WTC11 (cell line): Measurements from ENCODE around the gene HDDC3. TPM values are rescaled to one million over a fixed set of nuclear protein-coding genes. Genes with fewer than 3 reads are reported as not detected.

ENCODE experiments used
- ATAC-seq: fragments of 200-7000 bp; cut with Tn5 transposase; 2 replicates; pipeline ENCODE4 v1.10.0; 2021; ENCODE audit warnings: mild to moderate bottlenecking, moderate library complexity
- CTCF ChIA-PET: fragments of 300-600 bp; sonication (Branson Sonifier 250); formaldehyde crosslinking; loops from one replicate; lab custom pipeline; 2021; ENCODE audit warnings: antibody characterized with exemption; lab: Charles Lee
- POLR2A ChIA-PET: fragments of 350-600 bp; sonication (Branson Sonifier 250); formaldehyde crosslinking; loops from one replicate; lab custom pipeline; 2021; ENCODE audit warnings: antibody characterized with exemption; lab: Charles Lee
- DNase-seq: peaks from one replicate; pipeline ENCODE4 v3.0.0; 2021; ENCODE audit warnings: low spot score
- H3K27ac Mint-ChIP-seq: 2 replicates; pipeline ENCODE4 v1.8.0; 2021; ENCODE audit warnings: mixed read lengths
- H3K27me3 Mint-ChIP-seq: 2 replicates; pipeline ENCODE4 v1.8.0; 2021; ENCODE audit warnings: low read depth, mild to moderate bottlenecking, moderate library complexity, mixed read lengths
- H3K36me3 Mint-ChIP-seq: 2 replicates; pipeline ENCODE4 v1.8.0; 2021; ENCODE audit warnings: mixed read lengths
- H3K4me1 Mint-ChIP-seq: 2 replicates; pipeline ENCODE4 v1.8.0; 2022; ENCODE audit warnings: mixed read lengths
- H3K4me3 Mint-ChIP-seq: 2 replicates; pipeline ENCODE4 v1.8.0; 2021; ENCODE audit warnings: mild to moderate bottlenecking, moderate library complexity, mixed read lengths
- H3K9me3 Mint-ChIP-seq: 2 replicates; pipeline ENCODE4 v1.8.0; 2021; ENCODE audit warnings: mixed read lengths
- ETV6 ChIP-seq: sonication (generic); formaldehyde crosslinking; IDR thresholded peaks from 2 replicates; pipeline ENCODE4 v1.8.1; 2022; ENCODE audit warnings: mild to moderate bottlenecking, missing genetic modification reagents
- HMGA2 ChIP-seq: fragments of 250-450 bp; sonication (Bioruptor Pico); IDR thresholded peaks from 2 replicates; pipeline ENCODE4 v1.4.0; 2021; ENCODE audit warnings: mild to moderate bottlenecking, moderate library complexity
- NFATC4 ChIP-seq: fragments of 250-450 bp; sonication (Bioruptor Pico); IDR thresholded peaks from 2 replicates; pipeline ENCODE4 v1.9.0; 2021; ENCODE audit warnings: mild to moderate bottlenecking
- NR1H2 ChIP-seq: sonication (generic); formaldehyde crosslinking; IDR thresholded peaks from 2 replicates; pipeline ENCODE4 v1.9.0; 2021; ENCODE audit warnings: mild to moderate bottlenecking, moderate library complexity, missing genetic modification reagents
- NR2C2 ChIP-seq: sonication (generic); formaldehyde crosslinking; IDR thresholded peaks from 2 replicates; pipeline ENCODE4 v1.8.0; 2022; ENCODE audit warnings: mild to moderate bottlenecking, missing genetic modification reagents
- PREB ChIP-seq: sonication (generic); formaldehyde crosslinking; IDR thresholded peaks from 2 replicates; pipeline ENCODE4 v1.8.1; 2022; ENCODE audit warnings: mild to moderate bottlenecking, missing genetic modification reagents, moderate library complexity, borderline replicate concordance
- SMAD3 ChIP-seq: sonication (generic); formaldehyde crosslinking; IDR thresholded peaks from 2 replicates; pipeline ENCODE4 v1.8.0; 2022; ENCODE audit warnings: missing genetic modification reagents, mild to moderate bottlenecking, borderline replicate concordance
- TCF7 ChIP-seq: sonication (generic); formaldehyde crosslinking; IDR thresholded peaks from 2 replicates; pipeline ENCODE4 v1.8.0; 2022; ENCODE audit warnings: mild to moderate bottlenecking, low read depth, missing genetic modification reagents, moderate library complexity
- TEAD4 ChIP-seq: sonication (generic); formaldehyde crosslinking; IDR thresholded peaks from 2 replicates; pipeline ENCODE4 v1.8.0; 2022; ENCODE audit warnings: mild to moderate bottlenecking, missing genetic modification reagents
- ZNF232 ChIP-seq: sonication (generic); formaldehyde crosslinking; IDR thresholded peaks from 2 replicates; pipeline ENCODE4 v1.8.0; 2022; ENCODE audit warnings: mild to moderate bottlenecking, missing genetic modification reagents
- ZNF281 ChIP-seq: sonication (generic); formaldehyde crosslinking; IDR thresholded peaks from 2 replicates; pipeline ENCODE4 v1.8.0; 2023; ENCODE audit warnings: mild to moderate bottlenecking, missing genetic modification reagents
- ZNF512 ChIP-seq: sonication (generic); formaldehyde crosslinking; IDR thresholded peaks from 2 replicates; pipeline ENCODE4 v1.8.1; 2022; ENCODE audit warnings: missing genetic modification reagents, borderline replicate concordance
- total RNA-seq: library from RNA; stranded (reverse); gene quantifications from 3 replicates; pipeline ENCODE4 v1.2.3, GENCODE V29; 2021
- TF ChIP-seq, protein P1 (sequence below): sonication (generic); formaldehyde crosslinking; IDR thresholded peaks from 2 replicates; pipeline ENCODE4 v1.8.0; 2022; ENCODE audit warnings: missing genetic modification reagents
- TF ChIP-seq, protein P2 (sequence below): sonication (generic); formaldehyde crosslinking; IDR thresholded peaks from 2 replicates; pipeline ENCODE4 v1.8.1; 2023; ENCODE audit warnings: mild to moderate bottlenecking, moderate library complexity, missing genetic modification reagents
- TF ChIP-seq, protein P3 (sequence below): fragments of 250-450 bp; sonication (Bioruptor Pico); conservative IDR thresholded peaks from 2 replicates; pipeline ENCODE4 v1.9.0; 2021; ENCODE audit warnings: mild to moderate bottlenecking

The HDDC3 gene
- total RNA-seq, 1 experiment from 2014 or later = 16.4 TPM

GRCh38 chr15:90891346-90891949 lies 40.9 kb downstream of the HDDC3 start:
- ChIA-PET POLR2A (no interaction called here), CTCF (interaction anchor here (1.8 to 3.6 kb wide), 3 partner anchors 11 to 243 kb away, joined by 5 to 21 read pairs (median 11); partner anchors contain the start of genes HDDC3 and MAN2A2)
- ATAC-seq (no peak), DNase-seq (no peak)
- no peaks in the 10 kb centered on the region for H3K4me1 Mint-ChIP-seq
- TF ChIP-seq TEAD4 (CRISPR knock-in tag) = no peak
- no peak for TF ChIP-seq SMAD3
- TF ChIP-seq NR1H2 (CRISPR knock-in tag) = no peak
- H3K9me3 Mint-ChIP-seq = no peaks in the 10 kb centered on the region
- no peak overlapping the region for H3K4me3 Mint-ChIP-seq
- H3K27me3 Mint-ChIP-seq = no peaks in the 10 kb centered on the region
- H3K36me3 Mint-ChIP-seq = no peaks in the 10 kb centered on the region
- no peak overlapping the region for H3K27ac Mint-ChIP-seq

- TF ChIP-seq ZNF512 (CRISPR knock-in tag) (no peak), NR2C2 (CRISPR knock-in tag) (no peak), NFATC4 (CRISPR knock-in tag) (no peak), ETV6 (CRISPR knock-in tag) (no peak), HMGA2 (CRISPR knock-in tag) (no peak), ZNF232 (CRISPR knock-in tag) (no peak), PREB (CRISPR knock-in tag) (no peak), NR1H2 (CRISPR knock-in tag) (no peak), TCF7 (CRISPR knock-in tag) (no peak), ZNF281 (CRISPR knock-in tag) (no peak)
- TF ChIP-seq, protein P1, sequence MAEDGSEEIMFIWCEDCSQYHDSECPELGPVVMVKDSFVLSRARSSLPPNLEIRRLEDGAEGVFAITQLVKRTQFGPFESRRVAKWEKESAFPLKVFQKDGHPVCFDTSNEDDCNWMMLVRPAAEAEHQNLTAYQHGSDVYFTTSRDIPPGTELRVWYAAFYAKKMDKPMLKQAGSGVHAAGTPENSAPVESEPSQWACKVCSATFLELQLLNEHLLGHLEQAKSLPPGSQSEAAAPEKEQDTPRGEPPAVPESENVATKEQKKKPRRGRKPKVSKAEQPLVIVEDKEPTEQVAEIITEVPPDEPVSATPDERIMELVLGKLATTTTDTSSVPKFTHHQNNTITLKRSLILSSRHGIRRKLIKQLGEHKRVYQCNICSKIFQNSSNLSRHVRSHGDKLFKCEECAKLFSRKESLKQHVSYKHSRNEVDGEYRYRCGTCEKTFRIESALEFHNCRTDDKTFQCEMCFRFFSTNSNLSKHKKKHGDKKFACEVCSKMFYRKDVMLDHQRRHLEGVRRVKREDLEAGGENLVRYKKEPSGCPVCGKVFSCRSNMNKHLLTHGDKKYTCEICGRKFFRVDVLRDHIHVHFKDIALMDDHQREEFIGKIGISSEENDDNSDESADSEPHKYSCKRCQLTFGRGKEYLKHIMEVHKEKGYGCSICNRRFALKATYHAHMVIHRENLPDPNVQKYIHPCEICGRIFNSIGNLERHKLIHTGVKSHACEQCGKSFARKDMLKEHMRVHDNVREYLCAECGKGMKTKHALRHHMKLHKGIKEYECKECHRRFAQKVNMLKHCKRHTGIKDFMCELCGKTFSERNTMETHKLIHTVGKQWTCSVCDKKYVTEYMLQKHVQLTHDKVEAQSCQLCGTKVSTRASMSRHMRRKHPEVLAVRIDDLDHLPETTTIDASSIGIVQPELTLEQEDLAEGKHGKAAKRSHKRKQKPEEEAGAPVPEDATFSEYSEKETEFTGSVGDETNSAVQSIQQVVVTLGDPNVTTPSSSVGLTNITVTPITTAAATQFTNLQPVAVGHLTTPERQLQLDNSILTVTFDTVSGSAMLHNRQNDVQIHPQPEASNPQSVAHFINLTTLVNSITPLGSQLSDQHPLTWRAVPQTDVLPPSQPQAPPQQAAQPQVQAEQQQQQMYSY (CRISPR knock-in tag) = no peak
- TF ChIP-seq, protein P2, sequence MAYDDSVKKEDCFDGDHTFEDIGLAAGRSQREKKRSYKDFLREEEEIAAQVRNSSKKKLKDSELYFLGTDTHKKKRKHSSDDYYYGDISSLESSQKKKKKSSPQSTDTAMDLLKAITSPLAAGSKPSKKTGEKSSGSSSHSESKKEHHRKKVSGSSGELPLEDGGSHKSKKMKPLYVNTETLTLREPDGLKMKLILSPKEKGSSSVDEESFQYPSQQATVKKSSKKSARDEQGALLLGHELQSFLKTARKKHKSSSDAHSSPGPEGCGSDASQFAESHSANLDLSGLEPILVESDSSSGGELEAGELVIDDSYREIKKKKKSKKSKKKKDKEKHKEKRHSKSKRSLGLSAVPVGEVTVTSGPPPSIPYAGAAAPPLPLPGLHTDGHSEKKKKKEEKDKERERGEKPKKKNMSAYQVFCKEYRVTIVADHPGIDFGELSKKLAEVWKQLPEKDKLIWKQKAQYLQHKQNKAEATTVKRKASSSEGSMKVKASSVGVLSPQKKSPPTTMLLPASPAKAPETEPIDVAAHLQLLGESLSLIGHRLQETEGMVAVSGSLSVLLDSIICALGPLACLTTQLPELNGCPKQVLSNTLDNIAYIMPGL (CRISPR knock-in tag) = no peak
- TF ChIP-seq, protein P3, sequence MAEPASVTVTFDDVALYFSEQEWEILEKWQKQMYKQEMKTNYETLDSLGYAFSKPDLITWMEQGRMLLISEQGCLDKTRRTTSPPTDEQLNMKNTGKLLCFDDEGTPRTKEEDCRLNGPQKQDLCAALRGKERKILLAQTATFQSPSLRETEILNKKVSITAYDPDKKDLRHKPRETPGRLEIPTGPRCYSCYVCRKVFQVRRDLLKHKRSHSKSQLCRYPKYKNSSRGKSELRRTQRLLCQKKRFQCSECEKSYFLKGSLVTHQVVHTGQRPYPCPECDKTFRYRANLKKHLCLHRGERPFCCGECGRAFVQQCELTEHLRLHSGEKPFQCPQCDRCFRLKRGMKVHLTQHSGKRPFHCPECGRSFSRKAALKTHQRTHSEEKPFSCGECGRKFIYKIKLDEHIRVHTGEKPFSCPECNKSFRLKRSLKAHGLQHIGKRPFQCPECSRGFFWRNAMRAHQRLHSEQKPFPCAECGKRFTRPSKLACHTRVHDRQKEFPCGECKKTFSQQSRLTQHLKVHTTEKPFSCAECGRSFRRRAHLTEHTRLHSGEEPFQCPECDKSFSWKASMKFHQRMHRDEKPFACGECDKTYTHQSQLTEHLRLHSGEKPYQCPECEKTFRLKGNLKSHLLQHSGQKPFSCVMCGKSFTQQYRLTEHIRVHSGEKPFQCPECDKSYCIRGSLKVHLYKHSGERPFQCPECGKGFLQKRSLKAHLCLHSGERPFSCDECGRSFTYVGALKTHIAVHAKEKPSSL (CRISPR knock-in tag) = no peak
- POLR2A ChIA-PET = no interaction called here
- no peaks in the 10 kb centered on the region for H3K36me3 Mint-ChIP-seq
These were observed 41.5 kb downstream of the HDDC3 start for GRCh38 chr15:90890839-90891238.

More at GRCh38 chr15:90890839-90891238, 41.5 kb downstream of the HDDC3 start:
- no peak for ATAC-seq
- CTCF ChIA-PET = interaction anchor here (1.8 to 3.6 kb wide), 3 partner anchors 12 to 243 kb away, joined by 5 to 21 read pairs (median 11); partner anchors contain the start of genes HDDC3 and MAN2A2
- Mint-ChIP-seq H3K9me3 (no peaks in the 10 kb centered on the region), H3K4me3 (no peak overlapping the region), H3K4me1 (peaks cover 3% of the 10 kb centered on the region), H3K27me3 (no peaks in the 10 kb centered on the region), H3K27ac (no peak overlapping the region)
- DNase-seq = no peak
